ENCODE measurements around the gene HPS6.

GRCh38 chr10:102033787-102034186 is 31.4 kb upstream of the HPS6 start:
- TF ChIP-seq EZH2 (IDR thresholded peaks at IDR 0.05; ENCODE audit: insufficient read depth, poor library complexity, severe bottlenecking) (no peak), EZH2phosphoT487 (IDR thresholded peaks at IDR 0.05; ENCODE audit: insufficient read depth, low read depth) (no peak)

Data from GM23248 (cell line).